Stimulated activated CD4-positive, alpha-beta T cell treated with anti-CD3 and anti-CD28 coated beads, TNF-alpha, amount 100 ng/mL, for 48 hours (primary cell): ENCODE results near the gene NCKIPSD.
A peak's percentile ranks its signal among the peaks of the same experiment; 100 is the strongest.

ENCODE experiments used
- DNase-seq, 3 donors: peaks; one replicate each; pipeline ENCODE4 v3.0.0-alpha.2; 2020; ENCODE audit warnings: low read depth in 3 of 3

Gene NCKIPSD

DNA sequence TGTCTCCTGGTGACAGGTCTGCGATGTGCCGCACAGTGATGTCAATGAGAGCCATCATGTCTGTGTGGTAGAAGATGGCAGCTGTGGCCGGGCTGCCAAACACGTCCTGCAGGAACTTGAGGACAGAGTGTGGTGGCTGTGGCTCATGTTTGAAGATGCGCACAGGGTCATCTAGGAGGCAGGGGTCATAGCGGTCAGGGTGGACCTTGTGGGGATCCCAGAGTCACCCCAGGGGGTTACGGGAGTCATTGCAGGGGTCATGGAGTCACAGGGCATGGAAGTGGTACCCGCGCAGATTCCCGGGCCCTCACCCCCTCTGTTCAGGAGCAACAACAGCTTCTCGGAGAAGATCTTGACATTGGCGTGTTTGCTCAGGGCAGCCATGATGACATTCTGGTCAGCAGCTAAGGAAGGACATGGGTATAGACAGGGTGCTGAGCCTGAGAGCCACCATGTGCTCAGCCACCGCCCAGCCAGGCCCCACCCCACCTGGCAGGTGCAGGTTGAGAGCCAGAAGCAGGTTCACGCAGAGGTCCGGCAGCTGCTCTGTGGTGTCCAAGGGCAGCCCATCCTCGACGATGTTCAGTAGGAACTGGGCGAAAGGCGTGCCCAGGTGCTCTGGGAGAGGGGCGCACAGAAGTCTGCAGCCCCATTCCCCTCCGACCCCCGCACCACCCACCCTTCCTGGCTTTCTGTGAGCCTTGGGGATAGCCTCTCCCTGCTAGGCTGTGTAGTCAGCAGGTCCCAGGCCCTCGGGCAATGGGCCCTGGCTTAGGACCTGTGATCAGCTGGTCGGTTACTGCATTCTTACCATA is 6.9 kb downstream of the NCKIPSD start:
- DNase-seq: no peak

DNA sequence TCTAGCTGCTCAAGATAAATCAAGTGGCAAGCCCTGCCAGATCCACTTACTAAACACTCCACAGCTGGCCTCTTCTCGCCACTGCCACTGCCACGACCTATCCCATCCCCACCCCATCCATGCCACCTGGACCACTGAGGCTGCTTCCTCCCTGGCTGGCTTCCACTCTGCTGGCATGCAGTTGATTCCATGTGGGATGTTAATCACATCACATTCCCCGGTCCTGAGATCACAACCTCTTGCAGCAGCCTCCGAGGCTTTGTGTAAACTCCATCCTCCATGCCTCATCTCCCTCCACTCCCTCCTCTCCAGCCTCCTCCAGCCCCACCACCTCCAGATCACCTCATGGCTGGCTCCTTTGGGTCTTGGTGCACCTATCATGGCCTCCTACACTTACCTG is 7.7 kb downstream of the NCKIPSD start:
- DNase-seq: no peak

DNA sequence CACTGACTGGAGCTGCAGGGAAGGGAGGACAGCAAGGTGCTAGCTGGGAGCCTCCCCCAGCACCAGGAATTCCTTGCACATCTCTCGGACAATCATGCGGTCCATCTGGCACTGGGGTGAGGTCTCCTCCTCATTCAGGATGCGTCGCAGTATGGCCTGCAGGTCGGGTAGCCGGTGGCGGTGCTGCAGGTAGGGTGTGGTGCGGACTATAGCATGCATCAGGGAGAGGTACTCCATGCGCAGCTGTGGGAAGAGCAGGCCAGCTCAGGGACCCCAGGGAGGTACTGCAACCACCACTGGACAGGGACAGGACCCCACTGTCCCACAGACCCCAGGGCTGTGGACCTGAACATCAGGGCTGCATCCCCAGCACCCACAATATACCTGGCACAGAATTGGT is 11.2 kb downstream of the NCKIPSD start:
- no peak for DNase-seq

DNA sequence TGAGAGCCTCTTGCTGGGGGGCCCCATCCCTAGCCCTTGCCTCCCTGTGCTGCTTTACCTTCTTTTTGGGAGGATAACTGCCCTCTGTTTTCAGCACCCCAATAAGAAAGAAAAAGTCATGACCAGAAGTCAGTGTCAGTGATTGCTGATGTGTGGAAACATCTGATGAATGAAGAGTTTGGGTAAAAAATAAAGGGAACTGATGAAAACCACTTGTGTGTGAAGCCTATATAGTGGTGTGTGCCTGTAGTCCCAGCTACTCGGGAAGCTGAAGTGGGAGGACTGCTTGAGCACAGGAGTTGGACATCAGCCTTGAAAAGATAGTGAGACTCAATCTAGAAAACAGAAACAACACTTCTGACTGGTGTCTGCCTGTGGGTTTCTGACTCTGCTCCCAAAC is 13.2 kb downstream of the NCKIPSD start:
- no peak for DNase-seq

DNA sequence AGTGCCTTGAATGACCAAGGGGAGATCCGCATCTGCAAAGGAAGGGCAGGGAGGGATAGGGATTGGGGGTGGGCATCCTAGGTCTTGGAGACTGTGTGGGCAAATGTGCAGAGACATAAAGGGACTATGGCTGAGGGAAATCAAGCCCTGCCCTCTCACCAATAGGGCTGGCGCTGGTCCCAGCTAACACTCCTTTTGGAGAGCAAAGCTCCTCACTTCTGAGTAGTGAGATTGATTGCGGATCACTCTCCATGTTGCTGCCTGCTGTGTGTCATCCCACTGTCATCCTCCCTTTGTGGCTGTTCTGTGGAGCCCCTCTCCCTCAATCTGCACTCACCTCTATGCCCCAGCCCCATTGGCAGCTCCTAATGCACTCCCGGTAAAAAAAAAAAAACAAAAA is 20.8 kb downstream of the NCKIPSD start:
- DNase-seq: no peak

DNA sequence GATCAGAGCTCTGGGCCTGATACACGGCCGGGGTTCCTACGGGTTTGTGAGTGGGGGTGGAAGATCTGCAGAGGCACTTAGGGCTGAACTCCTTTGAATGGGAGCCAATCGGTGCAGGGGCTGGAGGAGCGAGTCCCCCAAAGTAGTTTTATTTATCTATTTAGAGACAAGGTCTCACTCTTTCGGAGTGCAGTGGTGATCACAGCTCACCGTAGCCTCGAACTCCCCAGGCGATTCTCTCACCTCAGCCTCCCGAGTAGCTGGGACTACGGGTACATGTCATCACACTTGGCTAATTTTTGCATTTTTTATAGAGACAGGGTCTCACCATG is 21.4 kb downstream of the NCKIPSD start:
- DNase-seq: no peak

DNA sequence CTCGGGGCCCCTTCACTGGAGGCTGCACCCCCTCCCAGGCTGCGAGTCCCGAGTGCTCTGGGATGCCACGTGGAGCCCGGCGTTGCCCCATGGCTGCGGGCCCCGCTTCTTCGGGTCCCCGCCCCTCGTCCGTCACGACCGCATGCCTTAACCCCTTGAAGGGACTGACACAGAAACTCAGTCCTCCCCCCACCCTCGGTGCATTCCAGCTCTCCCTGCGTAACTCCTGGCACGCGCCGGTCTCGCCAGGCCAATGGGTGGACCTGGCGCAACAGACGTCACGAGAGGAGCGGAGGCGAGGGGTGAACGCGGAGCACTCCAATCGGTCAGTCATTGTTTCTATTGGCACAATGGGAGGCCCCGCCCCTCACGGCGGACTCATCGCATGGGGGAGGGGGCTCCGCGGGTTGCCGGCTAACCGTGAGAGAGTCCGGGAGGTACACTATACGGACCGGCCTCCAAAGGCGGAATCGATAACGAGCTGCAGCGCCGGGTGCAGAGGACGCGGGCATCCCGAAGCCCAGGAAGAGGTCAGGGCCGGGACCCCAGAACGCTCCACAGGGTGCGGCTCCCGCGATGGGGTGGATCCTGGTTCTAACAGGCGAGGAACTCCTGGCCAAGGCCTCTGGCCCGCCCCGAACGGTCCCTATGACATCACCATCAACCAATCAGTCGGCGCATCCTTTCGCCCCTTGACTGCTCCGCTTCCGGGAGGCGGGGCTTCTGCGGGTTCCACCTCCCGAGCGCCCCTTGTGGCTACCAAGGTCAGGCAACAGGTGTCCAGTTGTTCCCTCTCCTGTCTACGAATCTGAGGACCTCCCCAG is 22.0 kb downstream of the NCKIPSD start:
- DNase-seq: peak; percentile 90 to 92 (median 91)

DNA sequence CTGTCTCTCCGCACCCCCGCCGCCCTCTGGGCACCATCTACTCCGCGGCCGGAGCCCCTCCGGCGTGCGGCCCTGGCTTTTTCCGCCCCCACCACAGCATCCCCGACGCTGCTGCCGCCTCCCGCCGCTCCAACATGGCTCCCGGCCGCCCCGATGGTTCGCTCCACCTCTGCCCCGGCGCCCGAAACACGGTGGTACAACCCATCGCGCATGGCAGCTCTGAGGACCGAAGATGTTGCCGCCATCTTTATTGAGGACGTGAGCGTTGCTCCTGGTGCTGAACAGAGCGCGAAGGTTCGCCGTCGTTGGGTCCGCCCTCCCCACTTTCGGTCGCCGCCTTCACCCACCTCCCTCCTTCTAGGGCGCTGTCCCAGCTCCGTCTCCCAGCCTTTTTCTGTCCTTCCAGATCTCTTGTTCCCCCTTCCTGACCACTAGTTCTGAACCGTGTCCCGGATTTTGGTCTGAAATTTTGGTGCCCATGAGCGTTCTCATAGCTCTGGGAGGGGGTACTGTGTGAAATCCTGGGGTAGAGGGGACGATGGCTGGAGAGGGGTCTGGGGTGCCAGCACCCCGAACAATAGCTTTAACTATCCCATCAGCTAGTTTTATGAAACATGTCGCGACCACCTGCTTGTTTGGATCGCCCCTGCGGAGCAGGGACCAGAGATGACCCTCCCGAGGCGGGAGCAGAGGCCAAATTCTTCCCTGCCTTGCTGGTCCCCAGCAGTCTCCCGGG is 22.8 kb downstream of the NCKIPSD start, which contains the start of gene CELSR3:
TSS of gene CELSR3 (minus strand) at position 134 of the 736 bp plus-strand sequence. CDS start 252 bp downstream, outside the sequence.
- DNase-seq: peak; percentile 48 to 59 (median 51)

DNA sequence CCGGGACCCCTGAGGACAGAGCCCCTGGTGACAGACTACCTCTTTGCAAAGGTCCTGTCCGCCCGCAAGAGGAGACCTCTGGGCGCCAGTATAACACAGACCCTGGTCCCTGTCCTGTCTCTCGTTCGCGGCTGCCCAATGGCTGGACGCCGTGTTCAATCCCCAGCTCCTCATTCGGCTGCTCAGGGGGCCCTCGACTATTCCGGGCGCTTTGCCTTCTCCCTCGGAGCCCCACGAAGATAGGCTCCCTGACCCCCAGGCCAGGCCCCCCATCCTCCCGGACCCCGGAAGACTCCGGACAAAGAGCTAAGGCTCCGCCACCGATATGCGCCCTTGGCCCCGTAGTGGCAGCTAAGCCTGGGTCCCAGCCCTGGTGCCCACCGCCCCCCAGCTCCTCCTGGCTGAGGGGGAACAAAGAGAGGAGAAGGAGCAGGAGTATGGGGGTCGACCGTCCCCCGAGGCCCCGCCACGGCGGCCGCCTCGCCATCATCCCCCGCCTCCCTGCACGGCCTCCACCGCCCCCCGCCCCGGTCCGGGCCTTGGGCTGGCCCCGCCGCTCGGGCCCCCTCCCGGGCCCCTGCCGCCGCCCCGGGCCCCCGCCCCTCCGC is 23.5 kb downstream of the NCKIPSD start:
- DNase-seq: no peak

DNA sequence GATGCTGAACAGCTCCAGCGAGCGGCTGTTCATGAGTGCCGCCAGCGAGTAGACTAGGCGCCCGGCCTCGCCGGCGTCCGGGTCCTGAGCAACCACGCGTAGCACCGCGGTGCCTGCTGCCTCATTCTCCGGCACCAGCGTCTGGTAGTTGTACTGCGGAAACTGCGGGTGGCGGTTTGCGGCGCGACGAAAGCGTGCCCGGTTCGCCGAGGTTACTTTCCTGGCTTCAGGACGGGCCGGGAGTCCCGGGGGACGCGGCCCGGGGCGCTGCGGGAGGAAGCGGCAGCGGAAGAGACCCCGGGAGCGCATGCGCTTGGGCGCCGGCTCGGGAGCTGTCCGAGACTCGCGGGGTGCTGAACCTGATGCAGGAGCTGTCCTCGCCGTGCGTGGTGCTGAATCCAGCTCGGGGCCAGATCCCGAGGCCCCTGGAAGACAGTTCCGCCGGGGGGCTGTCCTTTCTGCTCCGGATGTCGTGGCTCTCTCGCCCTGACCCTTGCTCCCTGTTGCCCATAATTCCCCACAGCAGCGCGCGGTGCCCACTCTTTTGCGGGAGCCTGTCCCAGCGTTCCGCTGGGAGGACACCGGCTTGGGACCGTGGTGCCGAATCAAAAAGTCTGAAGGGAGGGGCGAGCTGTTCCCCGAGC is 24.1 kb downstream of the NCKIPSD start:
- peak; percentile 40 to 57 (median 53) for DNase-seq

DNA sequence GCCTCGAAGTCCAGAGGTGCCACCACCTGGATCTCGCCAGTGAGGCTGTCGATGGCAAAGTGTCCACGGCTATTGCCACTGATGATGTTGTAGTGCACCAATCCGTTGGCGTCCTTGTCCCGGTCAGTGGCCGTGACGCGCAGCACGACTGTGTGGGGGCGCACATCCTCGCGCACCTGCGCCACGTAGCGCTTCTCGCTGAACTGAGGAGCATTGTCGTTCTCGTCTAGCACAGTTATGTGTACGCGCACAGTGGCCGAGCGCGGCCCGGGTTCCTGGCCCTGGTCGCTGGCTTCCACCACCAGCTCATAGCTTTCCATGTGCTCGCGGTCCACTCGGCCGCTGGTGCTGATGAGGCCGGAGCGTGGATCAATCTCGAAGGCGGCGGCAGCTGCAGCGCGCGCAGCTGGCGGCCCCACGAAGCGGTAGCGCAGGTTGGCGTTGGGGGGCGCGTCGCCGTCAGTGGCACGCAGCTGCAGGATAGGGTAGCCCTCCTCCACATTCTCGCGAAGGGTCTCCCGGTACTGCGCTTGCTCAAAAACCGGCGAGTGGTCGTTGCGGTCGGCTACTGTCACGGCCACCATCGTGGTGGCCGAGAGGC is 24.8 kb downstream of the NCKIPSD start:
- no peak for DNase-seq

DNA sequence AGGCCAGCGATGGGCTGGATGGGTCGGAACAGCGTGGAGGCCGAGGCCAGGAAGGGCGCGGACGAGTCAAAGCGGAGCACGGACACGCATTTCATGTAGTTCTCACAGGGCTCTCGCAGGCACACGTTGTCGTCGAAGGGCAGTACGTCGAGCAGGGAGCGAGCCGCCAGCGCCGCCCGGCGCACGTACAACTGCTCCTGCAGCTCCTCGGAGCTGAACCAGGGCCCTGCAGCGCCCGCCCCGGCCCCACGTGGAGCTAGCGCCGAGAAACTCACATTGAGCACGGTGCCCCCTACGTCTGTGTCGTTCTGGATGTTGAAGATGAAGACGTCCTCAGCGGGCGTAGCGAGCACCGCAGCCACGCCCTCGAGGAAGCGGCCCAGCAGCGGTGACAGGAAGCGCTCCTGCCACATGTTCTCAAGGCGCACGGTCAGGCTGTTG is 28.9 kb downstream of the NCKIPSD start:
- DNase-seq: peak in 1 of 3 donors; percentile 12

DNA sequence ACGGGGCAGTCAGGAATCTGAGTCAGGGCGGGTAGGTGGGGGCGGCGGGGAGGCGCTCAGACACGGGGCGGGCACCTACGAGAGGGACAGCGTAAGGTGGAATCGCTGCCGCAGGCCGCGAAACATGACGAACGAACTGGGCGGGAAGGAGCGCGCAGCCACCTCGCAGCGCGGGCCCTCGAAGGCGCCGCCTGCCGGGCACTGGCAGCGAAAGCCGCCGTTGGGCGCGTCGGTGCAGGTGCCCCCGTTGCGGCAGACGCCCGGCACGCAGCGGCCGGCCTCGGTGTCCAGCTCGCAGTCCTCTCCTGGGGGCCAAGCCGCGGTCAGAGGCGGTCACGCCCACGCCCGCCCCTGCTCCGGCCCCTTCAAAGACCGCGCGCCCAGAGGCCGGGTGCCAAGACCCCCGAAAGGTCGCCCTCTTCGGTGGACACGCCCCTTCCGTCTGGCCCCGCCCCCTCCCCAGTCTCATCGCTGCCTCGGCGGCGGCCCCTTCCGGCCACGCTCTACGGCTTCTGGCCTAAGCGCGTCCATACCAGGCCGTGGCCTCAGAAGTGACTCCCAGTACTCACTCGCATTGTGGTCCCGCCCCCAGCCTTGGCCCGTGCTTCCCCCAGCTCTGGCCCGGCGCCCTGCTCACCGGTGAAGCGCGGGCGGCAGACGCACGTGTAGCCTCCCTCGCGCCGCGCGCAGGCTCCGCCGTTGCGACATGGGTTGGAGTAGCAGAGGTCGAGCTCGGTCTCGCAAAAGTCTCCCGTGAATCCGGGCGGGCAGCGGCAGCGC is 29.5 kb downstream of the NCKIPSD start:
- DNase-seq: peak; percentile 76 to 84 (median 83)

DNA sequence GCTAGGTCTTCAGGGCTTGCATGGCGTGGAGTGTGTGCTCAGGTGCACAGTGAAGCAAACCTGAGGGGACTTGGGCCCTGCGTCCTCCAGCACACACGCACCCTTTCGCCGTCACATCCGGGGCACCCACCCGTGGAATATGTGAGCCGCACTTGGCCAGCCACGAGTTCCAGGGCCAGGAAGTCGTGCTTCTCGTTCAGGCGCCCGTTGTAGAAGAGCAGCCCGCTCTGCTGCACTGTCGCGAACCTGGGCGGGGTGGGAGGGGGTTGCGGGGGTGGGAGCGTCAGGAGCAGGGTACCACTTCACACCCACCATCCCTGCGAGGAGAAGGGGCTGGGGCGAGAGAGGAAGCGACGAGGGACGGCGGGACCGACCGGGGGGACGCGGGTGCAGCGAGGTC is 30.1 kb downstream of the NCKIPSD start:
- DNase-seq: peak in 2 of 3 donors; percentile 45

DNA sequence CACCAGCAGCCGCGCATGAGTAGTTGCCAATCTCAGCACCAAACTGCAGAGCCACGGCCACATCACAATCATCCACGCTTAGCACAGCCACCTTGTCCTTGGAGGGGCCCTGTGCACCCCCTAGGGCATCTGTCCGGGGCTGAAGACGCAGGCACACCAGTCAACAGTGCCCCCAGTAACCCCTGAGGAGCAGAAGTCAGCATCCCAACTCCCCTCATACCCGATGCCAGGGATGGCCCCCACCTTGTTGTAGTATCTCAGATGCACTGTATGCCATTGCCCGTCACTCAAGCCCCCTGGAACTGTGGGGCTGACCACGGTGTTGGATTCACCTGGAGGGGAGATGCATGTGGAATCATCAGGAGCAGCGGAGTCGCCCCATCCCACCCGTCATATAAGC is 30.7 kb downstream of the NCKIPSD start:
- no peak for DNase-seq

DNA sequence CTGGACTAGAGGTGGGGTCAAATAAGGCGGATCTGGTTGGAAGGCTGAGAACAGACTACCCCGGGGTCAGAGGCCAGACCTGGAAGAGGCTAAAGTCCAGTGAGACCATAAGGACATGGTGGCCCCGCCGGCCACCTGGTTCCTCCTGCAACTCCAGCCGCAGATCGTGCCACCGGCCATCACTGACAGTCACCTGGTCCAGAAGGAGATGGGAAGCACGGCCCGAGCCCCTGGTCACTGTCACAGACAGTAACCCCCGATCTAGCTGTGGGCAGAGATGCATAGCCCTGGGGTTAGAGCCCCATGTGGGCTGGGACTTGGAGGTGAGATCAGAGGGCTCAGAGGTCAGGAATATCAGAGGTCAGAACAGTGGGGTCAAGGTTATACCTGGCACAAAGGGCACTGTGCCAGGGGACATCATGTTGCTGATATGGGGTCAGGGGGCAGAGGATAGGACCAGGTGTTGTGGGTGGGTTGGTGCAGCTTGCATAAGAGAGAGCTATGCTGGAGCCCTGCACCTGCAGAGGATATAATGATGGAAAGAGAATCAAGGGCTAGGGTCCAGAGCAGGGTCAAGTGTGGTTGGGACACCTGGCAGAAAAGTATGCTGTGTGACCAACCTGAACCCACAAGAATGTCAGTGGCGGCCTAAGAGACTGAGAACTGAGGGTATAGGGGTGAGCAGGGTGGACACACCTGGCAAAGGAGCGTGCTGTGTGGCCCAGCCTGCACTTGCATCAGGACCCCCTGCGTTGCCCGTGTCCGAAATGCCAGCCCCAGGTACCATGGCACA is 32.6 kb downstream of the NCKIPSD start:
- no peak for DNase-seq

DNA sequence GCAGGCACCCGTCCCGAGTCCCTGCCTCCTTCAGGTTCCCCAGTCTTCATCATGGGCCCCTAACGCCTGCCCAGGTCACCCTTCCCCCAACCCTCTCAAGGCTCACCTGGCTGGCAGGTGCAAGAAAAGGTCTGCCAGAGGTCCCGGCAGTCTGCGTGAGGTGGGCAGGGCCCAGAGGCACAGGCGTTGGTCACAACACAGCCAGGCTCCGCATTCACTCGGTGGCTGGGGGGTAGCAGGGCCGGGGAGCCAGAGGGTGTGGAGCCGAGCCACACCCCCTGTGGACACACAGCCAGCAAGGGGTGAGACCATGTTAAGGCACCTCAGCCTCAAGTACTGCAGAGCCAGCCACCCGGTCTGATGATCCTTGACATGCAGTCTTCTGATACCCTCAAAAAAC is 33.9 kb downstream of the NCKIPSD start:
- DNase-seq: no peak

DNA sequence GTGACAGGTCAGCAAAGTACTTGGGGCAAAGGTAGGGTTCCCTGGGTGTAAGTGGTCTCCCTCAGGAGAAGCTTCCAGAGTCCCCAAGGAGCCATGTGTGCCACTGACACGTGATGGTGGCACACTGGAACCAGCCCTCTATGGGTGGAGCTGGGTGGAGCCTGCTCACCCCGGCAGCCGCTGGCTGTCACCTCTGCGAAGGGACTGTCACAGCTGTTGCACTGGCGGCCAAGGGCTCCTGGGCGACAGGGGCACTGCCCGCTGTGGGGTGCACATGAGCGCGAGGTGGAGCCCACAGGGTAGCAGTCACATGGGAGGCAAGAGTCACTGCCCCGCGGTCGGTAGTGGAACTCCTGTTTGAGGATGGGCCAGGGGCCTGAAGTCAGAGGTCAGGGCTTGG is 35.0 kb downstream of the NCKIPSD start:
- no peak for DNase-seq

DNA sequence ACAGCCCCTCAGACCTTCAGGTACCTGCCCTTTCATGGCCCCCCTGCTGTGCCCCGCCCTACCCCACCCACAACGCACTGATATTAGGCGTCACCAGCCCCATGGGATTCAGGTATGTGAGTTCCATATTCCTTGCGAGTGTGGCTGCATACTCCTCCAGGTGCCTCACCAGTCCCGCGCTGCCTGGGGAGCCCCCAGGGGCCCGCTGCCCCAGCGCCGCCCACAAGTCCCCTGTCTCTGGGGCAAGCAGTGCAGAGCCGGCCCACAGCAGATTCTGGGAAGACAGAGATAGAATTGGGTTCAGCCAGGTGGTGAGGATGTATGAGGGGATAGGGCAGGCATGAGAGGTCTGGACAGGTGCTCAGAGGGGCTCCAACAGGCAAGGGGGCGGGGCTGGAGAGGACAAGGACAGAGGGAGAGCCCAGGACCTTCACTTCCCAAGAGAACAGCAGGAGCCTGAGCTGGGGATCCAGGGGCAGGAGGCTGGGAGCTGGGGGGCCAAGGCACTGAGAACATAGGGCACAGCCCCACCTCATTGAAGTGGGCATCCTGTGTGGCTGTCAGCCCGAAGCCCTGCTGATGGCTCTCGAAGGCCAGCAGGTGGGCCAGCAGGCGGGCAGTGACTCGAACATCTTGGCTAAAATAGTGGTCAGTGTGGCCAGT is 37.4 kb downstream of the NCKIPSD start:
- DNase-seq: no peak
